Measurements from ENCODE around the gene WBP1.
"Not testable (repeated sequence)": the region's sequence is repeated elsewhere in the genome, so short reads cannot be mapped to it uniquely, and the experiment has no call there.

The WBP1 gene

GRCh38 chr2:74439803-74440377 is 18.3 kb upstream of the WBP1 start:
- Histone ChIP-seq H3K79me2 (peaks cover 10% of the 10 kb centered on the region), H3K4me1 (peaks cover 8% of the 10 kb centered on the region), H3K9ac (no peak overlapping the region), H3K27ac (peak overlapping the region; percentile 88), H3K9me3 (ENCODE audit: control insufficient read depth, low read length) (no peaks in the 10 kb centered on the region), H2AFZ (peak overlapping the region; percentile 99), H3K4me3 (ENCODE audit: low read depth, low read length) (peak overlapping the region; percentile 87), H3K4me2 (ENCODE audit: low read length) (peak overlapping the region; percentile 95), H3K36me3 (ENCODE audit: control insufficient read depth, insufficient read depth, low read length) (no peaks in the 10 kb centered on the region), H3K27me3 (ENCODE audit: control insufficient read depth, insufficient read depth, low read length) (no peaks in the 10 kb centered on the region)
- no peak for TF ChIP-seq CTCF (IDR thresholded peaks at IDR 0.05)

- Histone ChIP-seq H3K4me2 (ENCODE audit: low read length) (peak overlapping the region; percentile 95), H3K4me1 (peaks cover 8% of the 10 kb centered on the region), H3K9ac (peak overlapping the region; percentile 1), H3K9me3 (ENCODE audit: control insufficient read depth, low read length) (no peaks in the 10 kb centered on the region), H2AFZ (peak overlapping the region; percentile 99), H3K27ac (peak overlapping the region; percentile 88), H3K27me3 (ENCODE audit: control insufficient read depth, insufficient read depth, low read length) (no peaks in the 10 kb centered on the region), H3K4me3 (ENCODE audit: low read depth, low read length) (peak overlapping the region; percentile 87), H3K79me2 (peaks cover 10% of the 10 kb centered on the region), H3K36me3 (ENCODE audit: control insufficient read depth, insufficient read depth, low read length) (no peaks in the 10 kb centered on the region)
- TF ChIP-seq CTCF (IDR thresholded peaks at IDR 0.05) = peak; percentile 18
Observed at GRCh38 chr2:74440378-74441169, 17.7 kb upstream of the WBP1 start.

GRCh38 chr2:74441170-74441689 is 17.0 kb upstream of the WBP1 start:
- no peak for TF ChIP-seq CTCF (IDR thresholded peaks at IDR 0.05)
- Histone ChIP-seq H3K9ac (peak overlapping the region; percentile 1), H3K27ac (peak overlapping the region; percentile 88), H3K79me2 (peaks cover 10% of the 10 kb centered on the region), H3K4me2 (ENCODE audit: low read length) (peak overlapping the region; percentile 95), H3K4me1 (peaks cover 8% of the 10 kb centered on the region), H3K36me3 (ENCODE audit: control insufficient read depth, insufficient read depth, low read length) (no peaks in the 10 kb centered on the region), H3K9me3 (ENCODE audit: control insufficient read depth, low read length) (no peaks in the 10 kb centered on the region), H3K4me3 (ENCODE audit: low read depth, low read length) (peak overlapping the region; percentile 87), H2AFZ (peak overlapping the region; percentile 99), H3K27me3 (ENCODE audit: control insufficient read depth, insufficient read depth, low read length) (no peaks in the 10 kb centered on the region)

GRCh38 chr2:74441690-74442482 is 16.4 kb upstream of the WBP1 start, which contains the start of gene RTKN:
RTKN (minus strand) TSS chr2:74441937; CDS start chr2:74441816, 121 bp downstream.
- Histone ChIP-seq H3K4me3 (ENCODE audit: low read depth, low read length) (peak within 1 kb of the TSS; percentile 87), H3K4me1 (peaks cover 8% of the 10 kb centered on the region), H3K9ac (peak within 1 kb of the TSS; percentile 1), H3K79me2 (peaks cover 10% of the 10 kb centered on the region), H3K9me3 (ENCODE audit: control insufficient read depth, low read length) (no peaks in the 10 kb centered on the region), H3K27me3 (ENCODE audit: control insufficient read depth, insufficient read depth, low read length) (no peaks in the 10 kb centered on the region), H3K36me3 (ENCODE audit: control insufficient read depth, insufficient read depth, low read length) (no peaks in the 10 kb centered on the region), H3K4me2 (ENCODE audit: low read length) (peak within 1 kb of the TSS; percentile 95), H3K27ac (peak within 1 kb of the TSS; percentile 88), H2AFZ (peak within 1 kb of the TSS; percentile 99)
- no peak for TF ChIP-seq CTCF (IDR thresholded peaks at IDR 0.05)

GRCh38 chr2:74442483-74443297 is 15.5 kb upstream of the WBP1 start:
- Histone ChIP-seq H3K27ac (peak overlapping the region; percentile 88), H3K4me3 (ENCODE audit: low read depth, low read length) (peak overlapping the region; percentile 87)
- H3K36me3 ChIP-seq (ENCODE audit: control insufficient read depth, insufficient read depth, low read length) = not testable (repeated sequence)

More at GRCh38 chr2:74442483-74443297, 15.5 kb upstream of the WBP1 start:
- not testable (repeated sequence) for H3K4me1 ChIP-seq; H3K9me3 ChIP-seq (ENCODE audit: control insufficient read depth, low read length); H3K27me3 ChIP-seq (ENCODE audit: control insufficient read depth, insufficient read depth, low read length); H3K9ac ChIP-seq
- Histone ChIP-seq H3K4me2 (ENCODE audit: low read length) (peak overlapping the region; percentile 95), H2AFZ (peak overlapping the region; percentile 99), H3K79me2 (peaks cover 10% of the 10 kb centered on the region)
